Naive thymus-derived CD4-positive, alpha-beta T cell (primary cell): ENCODE results near the gene DGKI. TPM values are rescaled to one million over a fixed set of nuclear protein-coding genes. Genes with fewer than 3 reads are reported as not detected.

Experiments
- ATAC-seq: fragments of 150-1000 bp; cut with Tn5 transposase; 2 replicates; pipeline ENCODE4 v1.10.0; 2021; ENCODE audit warnings: mild to moderate bottlenecking, moderate library complexity
- CTCF ChIA-PET: fragments of 350-600 bp; sonication (Branson Sonifier 250); formaldehyde crosslinking; loops from one replicate; lab custom pipeline; 2021; ENCODE audit warnings: antibody characterized with exemption; lab: Charles Lee
- POLR2A ChIA-PET: fragments of 350-600 bp; sonication (Branson Sonifier 250); formaldehyde crosslinking; loops from one replicate; lab custom pipeline; 2021; ENCODE audit warnings: antibody characterized with exemption, inconsistent platforms; lab: Charles Lee
- DNase-seq, 9 donors: peaks; one replicate each; pipeline versions ENCODE4 v3.0.0 to v3.0.0-alpha.2; 2020 to 2022; ENCODE audit warnings: mixed read lengths in 1 of 9
- H3K27ac ChIP-seq: one replicate; pipeline ENCODE4 v1.7.0; 2013; ENCODE audit warnings: mild to moderate bottlenecking, low read depth, low read length, moderate library complexity
- H3K27me3 ChIP-seq, 2 donors: one replicate each; pipeline ENCODE4 v1.7.0; 2013; ENCODE audit warnings: low read length in 2 of 2, mild to moderate bottlenecking in 2 of 2, moderate library complexity in 2 of 2; ENCODE audit not compliant: control insufficient read depth in 2 of 2, insufficient read depth in 2 of 2
- H3K36me3 ChIP-seq, 3 experiments: 1 replicate in 2 of 3; 2 replicates in 1 of 3; pipeline ENCODE4 v1.7.0; 2013; ENCODE audit warnings: low read length in 3 of 3, mild to moderate bottlenecking in 3 of 3, moderate library complexity in 1 of 3; ENCODE audit not compliant: insufficient read depth in 3 of 3, control insufficient read depth in 2 of 3
- H3K4me1 ChIP-seq, 2 donors: one replicate each; pipeline ENCODE4 v1.7.0; 2013; ENCODE audit warnings: low read length in 2 of 2, mild to moderate bottlenecking in 2 of 2, moderate library complexity in 1 of 2; ENCODE audit not compliant: control insufficient read depth in 2 of 2, insufficient read depth in 2 of 2
- H3K4me3 ChIP-seq: 2 replicates; pipeline ENCODE4 v1.7.0; 2013; ENCODE audit warnings: mild to moderate bottlenecking, low read length
- H3K9me3 ChIP-seq, 3 experiments: 1 replicate in 2 of 3; 2 replicates in 1 of 3; pipeline ENCODE4 v1.7.0; 2013; ENCODE audit warnings: low read length in 3 of 3; ENCODE audit not compliant: control insufficient read depth in 2 of 3
- H3K27ac Mint-ChIP-seq, 9 donors: one replicate each; pipeline ENCODE4 v1.8.0; 2020 to 2022; ENCODE audit warnings: mixed read lengths in 9 of 9, mild to moderate bottlenecking in 8 of 9, moderate library complexity in 5 of 9, inconsistent platforms in 2 of 9
- H3K27me3 Mint-ChIP-seq, 5 donors: one replicate each; pipeline ENCODE4 v1.8.0; 2021 to 2022; ENCODE audit warnings: mixed read lengths in 5 of 5, mild to moderate bottlenecking in 1 of 5
- H3K36me3 Mint-ChIP-seq, 5 donors: one replicate each; pipeline ENCODE4 v1.8.0; 2020 to 2022; ENCODE audit warnings: mixed read lengths in 5 of 5, mild to moderate bottlenecking in 3 of 5, inconsistent platforms in 1 of 5
- H3K4me1 Mint-ChIP-seq, 7 donors: one replicate each; pipeline ENCODE4 v1.8.0; 2020 to 2022; ENCODE audit warnings: mixed read lengths in 7 of 7, mild to moderate bottlenecking in 3 of 7, inconsistent platforms in 1 of 7
- H3K4me3 Mint-ChIP-seq, 10 donors: one replicate each; pipeline ENCODE4 v1.8.0; 2020 to 2022; ENCODE audit warnings: mild to moderate bottlenecking in 10 of 10, mixed read lengths in 10 of 10, moderate library complexity in 6 of 10, inconsistent platforms in 2 of 10
- H3K9me3 Mint-ChIP-seq, 11 donors: one replicate each; pipeline ENCODE4 v1.8.0; 2020 to 2022; ENCODE audit warnings: mixed read lengths in 11 of 11, mild to moderate bottlenecking in 4 of 11, inconsistent platforms in 1 of 11, moderate library complexity in 1 of 11
- intact Hi-C, 2 donors: fragments of 100-400 bp; cut with micrococcal nuclease; formaldehyde crosslinking; loops; one replicate each; pipeline ENCODE4 v1.15.1; 2023
- polyA plus RNA-seq, 2 donors: library from polyadenylated mRNA; unstranded; fragments of 300-500 nt; fragmentation: Illumina TruSeq; gene quantifications; one replicate each; pipeline ENCODE4 v1.2.3, GENCODE V29; 2021
- total RNA-seq, 6 experiments: library from RNA in 5 of 6; stranded (reverse) in 5 of 6; gene quantifications; 1 replicate in 5 of 6; 2 replicates in 1 of 6; pipeline ENCODE4 v1.2.3 and lab custom pipeline; 2021 to 2026

DGKI gene
- total and polyA plus RNA-seq, 7 experiments from 2014 or later, result 1.3 TPM; not detected in 6

DNA sequence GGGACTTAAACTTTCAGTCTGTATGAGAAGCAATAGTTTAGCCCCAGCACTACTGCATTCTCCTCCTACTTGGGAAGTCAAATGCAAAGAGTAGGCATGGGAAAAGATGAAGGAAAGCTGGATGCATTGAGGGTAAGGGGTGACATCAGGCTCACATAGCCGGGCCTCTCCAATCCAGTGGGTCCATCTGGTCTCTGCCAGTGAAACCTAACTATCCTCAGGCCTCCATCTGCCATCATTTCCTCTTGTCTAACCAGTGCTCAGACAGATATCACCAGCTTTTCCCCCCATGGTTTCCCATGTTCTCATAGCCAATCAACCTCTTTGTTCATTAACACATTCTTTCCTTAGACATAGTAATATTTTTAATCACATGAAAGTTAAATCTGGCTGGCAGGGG, 118.3 kb downstream of the DGKI start:
- ChIA-PET CTCF (no interaction called here), POLR2A (no interaction called here)
- no peaks in the 10 kb centered on the region for H3K36me3 Mint-ChIP-seq
- no peaks in the 10 kb centered on the region for H3K4me1 Mint-ChIP-seq
- no peak overlapping the region for H3K4me3 Mint-ChIP-seq
- H3K9me3 ChIP-seq, result no peaks in the 10 kb centered on the region
- peaks cover 0 to 5% (median 0%) of the 10 kb centered on the region in 11 donors for H3K9me3 Mint-ChIP-seq
- intact Hi-C loops, result no loop called here
- peaks cover 0 to 10% (median 9%) of the 10 kb centered on the region in 5 donors for H3K27me3 Mint-ChIP-seq
- H3K36me3 ChIP-seq, result no peaks in the 10 kb centered on the region
- no peaks in the 10 kb centered on the region for H3K27me3 ChIP-seq
- H3K4me3 ChIP-seq, result no peak overlapping the region
- no peak overlapping the region for H3K27ac Mint-ChIP-seq
- H3K4me1 ChIP-seq, result no peaks in the 10 kb centered on the region
- H3K27ac ChIP-seq, result no peak overlapping the region
- DNase-seq (no peak), ATAC-seq (no peak)

DNA sequence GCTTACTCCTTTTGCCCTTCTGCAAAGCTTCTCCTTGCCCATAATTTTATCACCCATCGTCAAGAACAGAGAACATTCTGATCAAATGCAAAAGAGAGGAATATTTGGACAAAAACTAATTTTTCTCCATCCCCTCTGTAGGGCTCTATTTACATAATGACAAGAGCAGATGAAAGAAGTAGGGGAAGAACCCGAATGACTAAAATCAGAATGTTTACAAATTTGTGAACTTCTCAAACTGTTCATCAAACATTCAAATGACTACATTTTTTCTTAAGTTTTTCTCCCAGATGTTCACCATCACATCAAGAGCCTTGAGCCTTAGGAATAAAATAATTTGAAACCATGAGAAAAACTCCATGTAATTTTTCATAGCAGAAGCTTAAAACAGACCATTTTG, 119.4 kb downstream of the DGKI start:
- H3K4me3 ChIP-seq, result no peak overlapping the region
- no peaks in the 10 kb centered on the region for H3K4me1 ChIP-seq
- H3K36me3 ChIP-seq, result no peaks in the 10 kb centered on the region
- Mint-ChIP-seq H3K4me3 (no peak overlapping the region), H3K36me3 (no peaks in the 10 kb centered on the region), H3K27me3 (peaks cover 0 to 6% (median 5%) of the 10 kb centered on the region in 5 donors), H3K9me3 (peaks cover 0 to 5% (median 0%) of the 10 kb centered on the region in 11 donors), H3K27ac (no peak overlapping the region), H3K4me1 (no peaks in the 10 kb centered on the region)
- no peaks in the 10 kb centered on the region for H3K9me3 ChIP-seq
- H3K27ac ChIP-seq, result no peak overlapping the region
- H3K27me3 ChIP-seq, result no peaks in the 10 kb centered on the region
- no peak for DNase-seq
- no peak for ATAC-seq
- POLR2A ChIA-PET, result no interaction called here
- intact Hi-C loops, result no loop called here
- CTCF ChIA-PET, result no interaction called here

DNA sequence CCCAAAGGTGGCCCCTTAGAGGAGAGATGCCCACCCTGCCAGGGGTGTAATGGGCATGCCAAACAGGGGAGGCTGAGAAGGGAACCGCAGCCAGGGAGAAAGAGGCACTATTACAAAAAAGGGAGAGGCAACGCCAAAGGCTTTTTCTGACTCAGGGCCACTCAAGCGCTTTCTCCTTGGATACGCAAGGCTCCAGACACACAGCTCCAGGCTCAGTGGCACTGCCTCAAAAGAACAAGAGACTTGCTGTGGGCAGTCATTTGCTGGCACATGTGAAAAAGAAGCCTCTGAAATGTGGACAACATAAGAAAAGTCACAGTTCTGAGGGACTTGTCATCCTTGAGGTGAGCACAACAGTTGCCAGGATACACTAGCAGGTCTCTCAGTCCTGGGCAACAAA, 128.4 kb downstream of the DGKI start:
- H3K36me3 Mint-ChIP-seq, result no peaks in the 10 kb centered on the region
- no peak overlapping the region for H3K4me3 Mint-ChIP-seq
- H3K9me3 Mint-ChIP-seq, result peaks cover 0 to 7% (median under 1%) of the 10 kb centered on the region in 11 donors
- DNase-seq, result no peak
- H3K27me3 Mint-ChIP-seq, result peaks cover 0 to 17% (median 6%) of the 10 kb centered on the region in 5 donors
- H3K27ac Mint-ChIP-seq, result no peak overlapping the region
- intact Hi-C loops, result no loop called here
- Histone ChIP-seq H3K4me3 (no peak overlapping the region), H3K9me3 (no peaks in the 10 kb centered on the region), H3K36me3 (no peaks in the 10 kb centered on the region), H3K27ac (no peak overlapping the region), H3K27me3 (no peaks in the 10 kb centered on the region), H3K4me1 (no peaks in the 10 kb centered on the region)
- POLR2A ChIA-PET, result no interaction called here
- H3K4me1 Mint-ChIP-seq, result peaks cover 0 to 3% (median 0%) of the 10 kb centered on the region in 7 donors
- ATAC-seq, result no peak
- CTCF ChIA-PET, result no interaction called here

DNA sequence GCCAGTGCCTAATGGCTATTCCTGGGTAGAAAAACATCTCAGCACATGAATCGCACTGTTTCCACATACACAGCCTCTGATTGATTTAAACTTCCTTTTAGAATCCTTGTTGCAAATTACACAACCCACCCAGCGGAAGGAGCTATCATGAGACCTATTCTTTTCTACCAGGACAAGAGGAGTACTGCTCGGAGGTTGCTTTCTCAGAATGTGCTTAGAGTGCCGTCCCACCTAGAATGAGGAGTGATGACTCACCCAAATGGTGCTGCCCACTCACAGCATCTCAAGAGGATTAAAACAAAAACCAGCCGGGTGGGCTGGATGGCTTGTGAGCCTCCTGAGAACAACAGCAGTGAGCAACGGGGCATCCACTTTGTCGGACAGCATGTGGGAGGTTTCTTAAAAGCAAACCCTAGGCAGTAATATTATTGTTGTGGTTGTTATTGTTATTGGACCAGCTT, 128.9 kb downstream of the DGKI start:
- Mint-ChIP-seq H3K27ac (no peak overlapping the region), H3K27me3 (peaks cover 0 to 17% (median 9%) of the 10 kb centered on the region in 5 donors), H3K9me3 (peaks cover 0 to 7% (median 0%) of the 10 kb centered on the region in 11 donors), H3K4me1 (peaks cover 0 to 3% (median 0%) of the 10 kb centered on the region in 7 donors), H3K4me3 (no peak overlapping the region), H3K36me3 (no peaks in the 10 kb centered on the region)
- Histone ChIP-seq H3K4me3 (no peak overlapping the region), H3K27ac (no peak overlapping the region), H3K27me3 (no peaks in the 10 kb centered on the region), H3K4me1 (no peaks in the 10 kb centered on the region), H3K36me3 (no peaks in the 10 kb centered on the region), H3K9me3 (no peaks in the 10 kb centered on the region)
- ChIA-PET CTCF (no interaction called here), POLR2A (no interaction called here)
- ATAC-seq (no peak), DNase-seq (no peak)
- intact Hi-C loops, result no loop called here

DNA sequence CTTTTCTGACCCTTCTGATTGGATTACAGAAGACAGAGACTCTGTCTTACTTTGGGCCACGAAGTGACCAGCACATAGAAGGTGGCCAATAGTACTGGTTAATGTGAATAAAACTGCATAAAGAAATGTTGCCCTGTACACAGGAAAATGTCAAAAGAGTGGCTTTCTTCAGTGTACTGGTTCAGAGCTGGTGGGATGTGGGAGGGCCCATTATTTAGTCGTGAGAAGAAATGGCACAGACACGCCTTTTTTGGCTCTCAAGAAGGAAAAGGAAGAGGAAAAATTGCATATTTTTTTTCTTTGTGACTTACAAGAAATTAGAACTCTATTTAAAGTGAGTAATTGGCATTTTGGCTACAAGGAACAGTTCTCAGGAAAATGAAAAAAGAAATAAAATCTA, 129.7 kb downstream of the DGKI start:
- H3K27ac Mint-ChIP-seq, result no peak overlapping the region
- Histone ChIP-seq H3K27me3 (no peaks in the 10 kb centered on the region), H3K27ac (no peak overlapping the region), H3K36me3 (no peaks in the 10 kb centered on the region), H3K9me3 (no peaks in the 10 kb centered on the region), H3K4me3 (no peak overlapping the region), H3K4me1 (no peaks in the 10 kb centered on the region)
- no peaks in the 10 kb centered on the region for H3K36me3 Mint-ChIP-seq
- H3K27me3 Mint-ChIP-seq, result peaks cover 0 to 18% (median 14%) of the 10 kb centered on the region in 5 donors
- H3K9me3 Mint-ChIP-seq, result peaks cover 0 to 7% (median 0%) of the 10 kb centered on the region in 11 donors
- ATAC-seq (no peak), DNase-seq (no peak)
- H3K4me1 Mint-ChIP-seq, result peaks cover 0 to 3% (median 0%) of the 10 kb centered on the region in 7 donors
- POLR2A ChIA-PET, result no interaction called here
- intact Hi-C loops, result no loop called here
- H3K4me3 Mint-ChIP-seq, result no peak overlapping the region
- CTCF ChIA-PET, result no interaction called here

DNA sequence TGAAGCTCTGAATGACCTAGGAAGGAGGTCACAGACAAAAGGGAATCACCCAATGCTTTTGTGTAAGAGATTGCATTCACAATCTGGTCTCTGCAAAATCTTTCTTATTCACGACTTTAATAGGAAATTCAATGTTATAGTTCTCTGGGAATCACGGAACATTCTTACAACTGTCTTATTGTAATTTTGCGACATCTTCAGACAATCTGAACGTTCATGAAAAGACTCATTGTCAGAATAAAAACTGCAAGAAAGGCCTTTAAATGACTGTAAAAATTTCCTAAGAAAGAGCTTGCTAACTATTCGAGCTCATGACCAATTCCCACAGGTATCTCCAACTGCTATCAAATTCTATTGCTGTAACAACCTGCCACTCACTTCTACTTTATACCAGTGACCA, 130.7 kb downstream of the DGKI start:
- Mint-ChIP-seq H3K27ac (no peak overlapping the region), H3K9me3 (peaks cover 0 to 4% (median 0%) of the 10 kb centered on the region in 11 donors), H3K36me3 (peaks cover 0 to 3% (median 0%) of the 10 kb centered on the region in 5 donors), H3K27me3 (peaks cover 0 to 15% (median 12%) of the 10 kb centered on the region in 5 donors), H3K4me1 (peaks cover 0 to 3% (median 0%) of the 10 kb centered on the region in 7 donors), H3K4me3 (no peak overlapping the region)
- H3K27ac ChIP-seq, result no peak overlapping the region
- no peaks in the 10 kb centered on the region for H3K4me1 ChIP-seq
- ATAC-seq (no peak), DNase-seq (no peak)
- H3K4me3 ChIP-seq, result no peak overlapping the region
- H3K36me3 ChIP-seq, result no peaks in the 10 kb centered on the region
- no peaks in the 10 kb centered on the region for H3K9me3 ChIP-seq
- POLR2A ChIA-PET, result no interaction called here
- intact Hi-C loops, result no loop called here
- CTCF ChIA-PET, result no interaction called here
- H3K27me3 ChIP-seq, result no peaks in the 10 kb centered on the region

DNA sequence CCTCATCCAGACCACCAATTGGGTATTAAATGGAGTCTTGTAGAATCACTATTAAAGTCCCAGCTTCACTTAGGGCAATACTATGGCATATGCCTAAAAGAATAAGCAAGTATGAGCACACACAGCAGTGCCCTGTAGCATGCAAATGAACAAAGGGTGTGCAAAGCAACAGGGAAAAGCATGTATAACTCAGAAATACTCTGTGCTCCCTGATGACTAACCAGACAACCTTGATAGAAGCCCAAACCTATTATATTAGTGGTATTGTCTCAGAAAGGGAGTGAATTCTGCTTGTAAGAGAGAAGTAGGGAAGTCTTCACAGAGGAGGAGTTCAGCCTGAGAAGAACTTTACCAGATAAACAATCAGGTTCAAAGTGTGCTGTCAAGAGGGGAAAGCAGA, 131.2 kb downstream of the DGKI start:
- intact Hi-C loops, result no loop called here
- Mint-ChIP-seq H3K27ac (no peak overlapping the region), H3K27me3 (peaks cover 3 to 18% (median 15%) of the 10 kb centered on the region in 5 donors), H3K9me3 (peaks cover 0 to 4% (median 0%) of the 10 kb centered on the region in 11 donors), H3K4me3 (no peak overlapping the region), H3K36me3 (peaks cover 0 to 3% (median 0%) of the 10 kb centered on the region in 5 donors), H3K4me1 (peaks cover 0 to 3% (median 0%) of the 10 kb centered on the region in 7 donors)
- H3K27ac ChIP-seq, result no peak overlapping the region
- no peaks in the 10 kb centered on the region for H3K27me3 ChIP-seq
- ATAC-seq (no peak), DNase-seq (no peak)
- H3K36me3 ChIP-seq, result no peaks in the 10 kb centered on the region
- ChIA-PET POLR2A (no interaction called here), CTCF (no interaction called here)
- no peak overlapping the region for H3K4me3 ChIP-seq
- H3K9me3 ChIP-seq, result no peaks in the 10 kb centered on the region
- H3K4me1 ChIP-seq, result no peaks in the 10 kb centered on the region
